ENCODE data around the gene ILF3.
"Not testable (repeated sequence)": the region's sequence is repeated elsewhere in the genome, so short reads cannot be mapped to it uniquely, and the experiment has no call there.

GRCh38 chr19:10663252-10663563 lies 9.1 kb downstream of the ILF3 start:
- TF ChIP-seq, protein P1, sequence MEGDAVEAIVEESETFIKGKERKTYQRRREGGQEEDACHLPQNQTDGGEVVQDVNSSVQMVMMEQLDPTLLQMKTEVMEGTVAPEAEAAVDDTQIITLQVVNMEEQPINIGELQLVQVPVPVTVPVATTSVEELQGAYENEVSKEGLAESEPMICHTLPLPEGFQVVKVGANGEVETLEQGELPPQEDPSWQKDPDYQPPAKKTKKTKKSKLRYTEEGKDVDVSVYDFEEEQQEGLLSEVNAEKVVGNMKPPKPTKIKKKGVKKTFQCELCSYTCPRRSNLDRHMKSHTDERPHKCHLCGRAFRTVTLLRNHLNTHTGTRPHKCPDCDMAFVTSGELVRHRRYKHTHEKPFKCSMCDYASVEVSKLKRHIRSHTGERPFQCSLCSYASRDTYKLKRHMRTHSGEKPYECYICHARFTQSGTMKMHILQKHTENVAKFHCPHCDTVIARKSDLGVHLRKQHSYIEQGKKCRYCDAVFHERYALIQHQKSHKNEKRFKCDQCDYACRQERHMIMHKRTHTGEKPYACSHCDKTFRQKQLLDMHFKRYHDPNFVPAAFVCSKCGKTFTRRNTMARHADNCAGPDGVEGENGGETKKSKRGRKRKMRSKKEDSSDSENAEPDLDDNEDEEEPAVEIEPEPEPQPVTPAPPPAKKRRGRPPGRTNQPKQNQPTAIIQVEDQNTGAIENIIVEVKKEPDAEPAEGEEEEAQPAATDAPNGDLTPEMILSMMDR (IDR thresholded peaks at IDR 0.05; ENCODE audit: extremely low read depth in 1 of 2, insufficient read depth in 1 of 2, low read depth in 1 of 2, low read length in 2 of 2), result not testable (repeated sequence)
- not testable (repeated sequence) for TF ChIP-seq POLR2AphosphoS5 (IDR thresholded peaks at IDR 0.05; ENCODE audit: insufficient read depth, low read depth, low read length); EZH2 (IDR thresholded peaks at IDR 0.05; ENCODE audit: borderline replicate concordance, low read depth, low read length, severe bottlenecking); POLR2A (IDR thresholded peaks at IDR 0.05; ENCODE audit: low read depth, low read length); JUN (IDR thresholded peaks at IDR 0.05; ENCODE audit: borderline replicate concordance, insufficient read depth, insufficient read length, low read depth); MYC (IDR thresholded peaks at IDR 0.05; ENCODE audit: low read depth, low read length)
- TF ChIP-seq, protein P2, sequence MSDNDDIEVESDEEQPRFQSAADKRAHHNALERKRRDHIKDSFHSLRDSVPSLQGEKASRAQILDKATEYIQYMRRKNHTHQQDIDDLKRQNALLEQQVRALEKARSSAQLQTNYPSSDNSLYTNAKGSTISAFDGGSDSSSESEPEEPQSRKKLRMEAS (IDR thresholded peaks at IDR 0.05; ENCODE audit: insufficient read depth, insufficient read length), result not testable (repeated sequence)
